ENCODE data around the gene ENTPD8. TPM values are rescaled to one million over a fixed set of nuclear protein-coding genes. Genes with fewer than 3 reads are reported as not detected.

Gene ENTPD8
- total and polyA plus RNA-seq, 2 donors (not counting 1 experiment from before 2014, with no cell fraction given): not detected

DNA sequence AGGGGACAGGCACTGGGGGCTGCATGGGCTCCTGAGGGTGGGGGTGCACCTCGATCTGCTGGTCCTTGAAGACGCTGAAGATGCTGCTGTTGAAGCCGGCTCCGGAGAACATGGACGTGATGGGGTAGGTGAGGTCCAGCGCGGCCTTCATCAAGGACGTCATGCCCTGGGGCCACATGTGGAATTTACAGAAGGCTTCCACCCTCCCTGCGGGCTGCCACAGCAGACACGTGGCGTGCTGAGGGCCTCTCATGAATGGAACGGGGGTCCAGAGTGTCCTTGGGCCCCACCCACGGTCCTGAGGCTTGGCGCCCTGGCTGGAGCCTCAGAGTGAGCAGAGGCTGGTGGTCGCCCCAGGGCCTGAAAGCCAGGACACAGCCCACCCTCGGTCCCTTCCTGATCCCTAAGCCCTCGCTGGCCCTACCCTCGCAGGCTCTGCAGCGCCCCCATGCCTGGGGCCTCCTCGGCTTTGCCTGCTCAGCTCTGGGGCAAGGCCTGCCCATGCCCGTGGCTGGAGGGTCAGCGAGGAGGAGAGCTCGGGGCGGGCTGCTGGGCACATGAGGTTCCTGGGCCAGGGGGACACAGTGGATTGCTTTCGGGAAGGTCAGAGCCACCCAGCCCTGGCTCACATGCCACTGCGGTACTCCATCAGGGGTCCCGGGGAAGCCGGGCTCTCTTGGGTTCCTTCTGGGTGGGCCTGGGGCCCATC, 23.3 kb upstream of the ENTPD8 start:
- H3K9me3 ChIP-seq (ENCODE audit: control extremely low read depth in 1 of 3, control insufficient read depth in 2 of 3, insufficient read depth in 1 of 3, low read length in 2 of 3): peaks cover 0 to 4% (median 0%) of the 10 kb centered on the region in 3 donors
- H3K27me3 ChIP-seq (replicated peaks in 1 of 4; ENCODE audit: control extremely low read depth in 1 of 4, control insufficient read depth in 3 of 4, insufficient read depth in 4 of 4, low read length in 3 of 4): no peaks in the 10 kb centered on the region
- intact Hi-C loops (cut with micrococcal nuclease): no loop called here
- H2AFZ ChIP-seq (ENCODE audit: insufficient read depth, low read depth, low read length, poor library complexity, severe bottlenecking): no peak overlapping the region
- H4K20me1 ChIP-seq (ENCODE audit: control insufficient read depth, insufficient read depth, low read length, poor library complexity, severe bottlenecking): no peaks in the 10 kb centered on the region
- ChIA-PET POLR2A (interaction anchor here (0.6 kb wide), 1 partner anchor 486 kb away, joined by 3 read pairs; no protein-coding TSS in a partner anchor), CTCF (no interaction called here)
- Mint-ChIP-seq H3K4me3 (no peak overlapping the region), H3K27ac (no peak overlapping the region), H3K27me3 (no peaks in the 10 kb centered on the region), H3K4me1 (peaks cover 17% of the 10 kb centered on the region), H3K9me3 (ENCODE audit: insufficient read depth) (no peaks in the 10 kb centered on the region)
- no peak overlapping the region for H3K4me2 ChIP-seq (replicated peaks; ENCODE audit: low read depth, low read length, poor library complexity, severe bottlenecking)
- DNase-seq (no peak), ATAC-seq (ENCODE audit: low read depth) (no peak)
- H3K36me3 ChIP-seq (replicated peaks in 1 of 2; ENCODE audit: control extremely low read depth in 1 of 2, control insufficient read depth in 1 of 2, extremely low read depth in 1 of 2, insufficient read depth in 2 of 2, low read length in 1 of 2): no peaks in the 10 kb centered on the region
- H3K9ac ChIP-seq (ENCODE audit: low read length): no peak overlapping the region
- no peak overlapping the region for H3K27ac ChIP-seq (ENCODE audit: low read length in 2 of 2)
- WGBS (ENCODE audit: insufficient coverage): 97% methylated on average over 28 of the region's 28 CpGs
- H3K4me3 ChIP-seq (ENCODE audit: control extremely low read depth in 1 of 5, extremely low read depth in 1 of 5, insufficient read depth in 1 of 5, low read depth in 2 of 5, low read length in 4 of 5): no peak overlapping the region
- H3K79me2 ChIP-seq (ENCODE audit: control insufficient read depth, insufficient read depth, low read length): peaks cover 6% of the 10 kb centered on the region
- peaks cover 30 to 32% of the 10 kb centered on the region in 2 donors for H3K4me1 ChIP-seq (ENCODE audit: control insufficient read depth in 2 of 2, insufficient read depth in 2 of 2, low read length in 2 of 2)
- TF ChIP-seq EZH2 (IDR thresholded peaks at IDR 0.05; ENCODE audit: borderline replicate concordance, insufficient read depth, low read depth, low read length, poor library complexity, severe bottlenecking): no peak
- TF ChIP-seq, protein P1, sequence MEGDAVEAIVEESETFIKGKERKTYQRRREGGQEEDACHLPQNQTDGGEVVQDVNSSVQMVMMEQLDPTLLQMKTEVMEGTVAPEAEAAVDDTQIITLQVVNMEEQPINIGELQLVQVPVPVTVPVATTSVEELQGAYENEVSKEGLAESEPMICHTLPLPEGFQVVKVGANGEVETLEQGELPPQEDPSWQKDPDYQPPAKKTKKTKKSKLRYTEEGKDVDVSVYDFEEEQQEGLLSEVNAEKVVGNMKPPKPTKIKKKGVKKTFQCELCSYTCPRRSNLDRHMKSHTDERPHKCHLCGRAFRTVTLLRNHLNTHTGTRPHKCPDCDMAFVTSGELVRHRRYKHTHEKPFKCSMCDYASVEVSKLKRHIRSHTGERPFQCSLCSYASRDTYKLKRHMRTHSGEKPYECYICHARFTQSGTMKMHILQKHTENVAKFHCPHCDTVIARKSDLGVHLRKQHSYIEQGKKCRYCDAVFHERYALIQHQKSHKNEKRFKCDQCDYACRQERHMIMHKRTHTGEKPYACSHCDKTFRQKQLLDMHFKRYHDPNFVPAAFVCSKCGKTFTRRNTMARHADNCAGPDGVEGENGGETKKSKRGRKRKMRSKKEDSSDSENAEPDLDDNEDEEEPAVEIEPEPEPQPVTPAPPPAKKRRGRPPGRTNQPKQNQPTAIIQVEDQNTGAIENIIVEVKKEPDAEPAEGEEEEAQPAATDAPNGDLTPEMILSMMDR (IDR thresholded peaks at IDR 0.05): no peak

DNA sequence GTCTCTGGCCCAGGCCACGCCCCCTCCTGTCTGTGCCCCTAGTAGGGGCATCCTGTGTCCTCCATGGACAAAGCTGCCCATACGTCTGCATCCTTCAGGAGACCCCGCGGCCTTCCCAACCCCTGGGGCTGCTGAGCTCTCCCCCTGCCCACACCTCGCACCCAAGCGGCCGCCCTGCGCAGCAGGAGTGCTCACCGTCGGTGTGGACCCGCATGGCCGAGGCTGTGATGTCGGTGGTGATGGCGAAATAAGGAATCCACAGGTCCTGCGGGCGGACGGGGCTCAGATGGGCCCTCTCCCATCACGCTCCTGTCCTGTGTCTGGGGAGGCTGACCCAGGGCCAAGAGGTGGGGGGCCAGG, 22.8 kb upstream of the ENTPD8 start:
- no peaks in the 10 kb centered on the region for H3K27me3 ChIP-seq (replicated peaks in 1 of 4; ENCODE audit: control extremely low read depth in 1 of 4, control insufficient read depth in 3 of 4, insufficient read depth in 4 of 4, low read length in 3 of 4)
- no peak overlapping the region for H3K9ac ChIP-seq (ENCODE audit: low read length)
- H3K4me3 Mint-ChIP-seq: no peak overlapping the region
- H3K36me3 ChIP-seq (replicated peaks in 1 of 2; ENCODE audit: control extremely low read depth in 1 of 2, control insufficient read depth in 1 of 2, extremely low read depth in 1 of 2, insufficient read depth in 2 of 2, low read length in 1 of 2): no peaks in the 10 kb centered on the region
- WGBS (ENCODE audit: insufficient coverage): 99% methylated on average over 18 of the region's 18 CpGs
- no peak overlapping the region for H2AFZ ChIP-seq (ENCODE audit: insufficient read depth, low read depth, low read length, poor library complexity, severe bottlenecking)
- no peaks in the 10 kb centered on the region for H4K20me1 ChIP-seq (ENCODE audit: control insufficient read depth, insufficient read depth, low read length, poor library complexity, severe bottlenecking)
- no peak for TF ChIP-seq EZH2 (IDR thresholded peaks at IDR 0.05; ENCODE audit: borderline replicate concordance, insufficient read depth, low read depth, low read length, poor library complexity, severe bottlenecking)
- TF ChIP-seq, protein P1 (IDR thresholded peaks at IDR 0.05): no peak
- H3K27ac ChIP-seq (ENCODE audit: low read length in 2 of 2): no peak overlapping the region
- no peak for ATAC-seq (ENCODE audit: low read depth)
- POLR2A ChIA-PET: no interaction called here
- CTCF ChIA-PET: interaction anchor here (1.1 kb wide), 1 partner anchor 64 kb away, joined by 3 read pairs; no protein-coding TSS in a partner anchor
- H3K79me2 ChIP-seq (ENCODE audit: control insufficient read depth, insufficient read depth, low read length): peaks cover 6% of the 10 kb centered on the region
- H3K4me1 Mint-ChIP-seq: peaks cover 17% of the 10 kb centered on the region
- H3K9me3 ChIP-seq (ENCODE audit: control extremely low read depth in 1 of 3, control insufficient read depth in 2 of 3, insufficient read depth in 1 of 3, low read length in 2 of 3): peaks cover 0 to 4% (median 0%) of the 10 kb centered on the region in 3 donors
- no peak overlapping the region for H3K4me3 ChIP-seq (ENCODE audit: control extremely low read depth in 1 of 5, extremely low read depth in 1 of 5, insufficient read depth in 1 of 5, low read depth in 2 of 5, low read length in 4 of 5)
- H3K9me3 Mint-ChIP-seq (ENCODE audit: insufficient read depth): no peaks in the 10 kb centered on the region
- DNase-seq: no peak
- H3K27ac Mint-ChIP-seq: no peak overlapping the region
- peaks cover 30 to 34% of the 10 kb centered on the region in 2 donors for H3K4me1 ChIP-seq (ENCODE audit: control insufficient read depth in 2 of 2, insufficient read depth in 2 of 2, low read length in 2 of 2)
- intact Hi-C loops (cut with micrococcal nuclease): no loop called here
- H3K4me2 ChIP-seq (replicated peaks; ENCODE audit: low read depth, low read length, poor library complexity, severe bottlenecking): no peak overlapping the region
- no peaks in the 10 kb centered on the region for H3K27me3 Mint-ChIP-seq

Measured in B cell (primary cell).